HG03575 (cell line): Measurements from ENCODE around the gene TNPO2.

Experiments used
- ATAC-seq: cut with Tn5 transposase; IDR thresholded peaks from one replicate; pipeline ENCODE4 v1.9.1; 2021; ENCODE audit not compliant: unreplicated experiment, insufficient number of reproducible peaks, low FRiP score; ENCODE audit errors: extremely low read depth

Gene TNPO2

DNA sequence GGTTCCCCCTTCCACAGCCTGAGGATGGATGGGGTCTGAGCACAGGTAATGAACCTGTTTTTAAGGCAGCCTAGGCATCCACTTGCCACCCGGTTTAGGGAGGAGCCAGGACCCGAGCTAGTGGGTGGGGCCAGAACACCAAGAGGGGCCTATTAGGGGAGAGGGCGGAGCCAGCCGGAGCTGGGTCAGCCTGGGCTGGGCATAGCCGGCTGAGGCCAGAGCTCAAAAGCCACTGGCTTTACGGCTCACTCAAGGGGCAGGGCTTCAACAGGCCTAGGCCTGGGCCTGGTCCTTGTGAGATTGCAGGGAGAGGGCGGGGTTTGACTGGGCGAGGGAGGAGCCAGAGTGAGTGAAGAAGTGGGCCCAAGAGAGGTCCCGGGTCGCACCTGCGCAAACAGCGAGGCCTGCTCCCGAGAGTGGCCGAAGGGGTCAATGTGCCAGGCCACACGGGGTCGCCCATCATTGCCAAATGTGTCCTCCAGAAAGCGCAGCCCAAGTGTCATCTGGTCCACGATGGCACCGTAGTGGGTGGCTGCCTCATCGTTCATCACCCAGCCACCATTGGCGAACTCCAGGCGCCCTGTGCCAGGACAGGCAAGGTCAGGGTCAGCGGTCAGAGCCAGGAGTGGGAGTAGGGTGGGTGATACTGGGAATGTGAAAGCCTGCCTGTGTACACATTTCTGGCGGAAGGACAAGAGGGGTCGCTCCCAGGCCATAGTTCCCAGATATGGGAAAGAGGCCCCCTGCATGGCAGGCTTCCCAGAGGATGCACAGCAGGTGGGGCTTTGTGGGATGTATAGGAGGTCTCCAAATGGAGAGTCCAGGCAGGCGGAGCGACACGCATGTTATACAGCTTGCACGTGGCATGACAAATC lies 59.1 kb downstream of the TNPO2 start:
- no peak for ATAC-seq

DNA sequence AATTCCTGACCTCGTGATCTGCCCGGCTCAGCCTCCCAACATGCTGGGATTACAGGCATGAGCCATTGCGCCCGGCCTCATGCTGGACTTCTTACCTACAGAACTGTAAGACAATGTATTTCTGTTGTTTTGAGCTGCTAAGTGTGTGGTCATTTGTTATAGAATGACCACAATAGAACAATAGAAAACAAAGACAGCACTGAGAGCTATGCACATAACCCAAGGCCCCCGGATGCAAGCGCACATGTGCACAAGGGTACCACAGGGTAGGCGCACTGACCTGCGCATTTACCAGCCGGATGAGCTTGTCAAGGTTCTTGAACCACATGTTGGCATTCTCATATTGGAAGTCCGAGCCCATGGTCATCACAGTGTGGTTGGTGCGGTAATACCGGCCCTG lies 62.8 kb downstream of the TNPO2 start:
- no peak for ATAC-seq

DNA sequence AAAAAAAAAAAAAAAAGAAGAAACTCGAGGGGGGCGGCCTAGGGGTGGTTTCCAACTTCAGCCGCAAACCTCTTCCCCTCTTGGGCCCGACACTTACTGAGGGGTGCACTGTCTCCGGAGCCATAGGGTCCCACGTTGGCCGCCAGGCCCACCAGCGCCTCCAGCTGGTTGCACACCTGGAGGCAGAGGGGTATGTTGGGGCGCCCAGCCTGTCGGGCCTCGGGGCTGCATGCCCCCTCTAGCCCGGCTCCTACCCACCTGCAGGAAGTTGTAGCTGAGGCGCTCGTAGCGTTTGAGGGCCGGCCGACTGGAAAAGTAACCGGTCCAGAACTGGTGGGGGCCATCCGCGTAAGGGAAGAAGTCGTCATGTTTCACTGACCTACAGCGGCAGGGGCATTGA lies 65.8 kb downstream of the TNPO2 start:
- ATAC-seq, result no peak

DNA sequence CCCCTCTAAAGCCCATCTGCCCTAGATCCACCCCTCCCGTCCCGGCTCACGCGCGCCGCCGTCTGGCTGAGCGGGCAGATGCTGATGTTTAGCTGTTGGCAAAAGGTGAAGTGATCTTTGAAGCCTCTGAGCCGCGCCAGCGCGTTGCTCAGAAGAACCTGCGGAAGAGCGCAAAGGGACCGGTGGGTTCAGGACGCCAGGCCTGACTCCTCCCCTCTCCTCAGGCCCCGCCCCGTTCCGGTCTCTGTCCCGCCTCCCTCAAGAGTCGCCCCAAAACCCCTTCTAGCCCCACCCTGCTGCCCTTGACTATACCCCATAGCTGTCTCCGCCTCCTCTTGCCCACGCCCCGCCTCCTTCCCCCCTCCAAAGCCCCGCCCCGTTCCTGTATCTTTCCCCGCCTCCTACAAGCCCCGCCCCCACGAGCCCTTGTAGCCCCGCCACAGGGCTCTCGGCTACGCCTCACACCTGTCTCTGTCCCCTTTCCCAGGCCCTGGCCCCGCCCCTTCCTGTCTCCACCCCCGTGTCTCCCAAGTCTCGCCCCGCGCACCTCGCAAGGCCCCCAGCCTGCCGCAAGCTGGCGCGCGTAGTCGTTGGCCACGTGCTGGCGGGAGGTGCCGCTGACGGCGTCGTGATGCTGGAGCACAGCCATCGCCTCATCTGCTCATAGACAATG lies 66.7 kb downstream of the TNPO2 start:
- no peak for ATAC-seq

DNA sequence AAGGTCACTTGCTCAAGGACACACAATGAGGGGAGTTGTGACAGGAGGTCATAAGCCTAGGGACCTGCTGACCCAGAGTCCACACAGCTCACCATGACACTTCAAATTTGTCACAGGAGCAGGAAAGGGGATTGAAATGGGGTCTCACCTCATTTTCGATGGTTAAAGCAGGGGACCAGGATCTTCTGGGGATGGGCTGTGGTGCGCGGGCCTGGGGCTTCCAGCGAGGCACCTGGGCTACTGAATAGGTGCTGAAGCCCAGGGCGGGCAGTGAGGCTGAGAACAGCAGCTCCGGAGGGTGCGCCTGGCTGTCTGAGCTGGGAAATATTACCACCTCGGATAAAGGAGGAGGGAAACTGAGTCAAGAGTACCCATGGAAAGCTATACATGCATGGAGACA lies 68.2 kb downstream of the TNPO2 start:
- ATAC-seq, result no peak

DNA sequence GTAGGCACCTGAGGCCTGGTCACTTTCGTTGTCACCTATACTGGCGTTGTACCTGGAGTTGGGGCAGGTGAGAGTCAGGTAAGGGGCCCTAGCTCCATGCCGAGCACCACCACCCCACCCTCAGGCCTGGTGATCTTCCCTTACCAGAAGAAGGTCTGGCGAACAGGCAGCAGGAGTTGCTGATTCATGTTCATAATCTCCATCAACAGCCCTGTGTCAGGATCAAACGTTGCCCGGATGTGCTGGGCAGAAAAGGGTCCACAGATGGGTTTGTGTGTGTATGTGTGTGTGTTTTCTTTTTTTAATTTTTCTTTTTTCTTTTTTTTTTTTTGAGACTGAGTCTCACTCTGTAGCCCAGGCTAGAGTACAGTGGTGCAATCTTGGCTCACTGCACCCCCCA lies 71.5 kb downstream of the TNPO2 start:
- no peak for ATAC-seq

DNA sequence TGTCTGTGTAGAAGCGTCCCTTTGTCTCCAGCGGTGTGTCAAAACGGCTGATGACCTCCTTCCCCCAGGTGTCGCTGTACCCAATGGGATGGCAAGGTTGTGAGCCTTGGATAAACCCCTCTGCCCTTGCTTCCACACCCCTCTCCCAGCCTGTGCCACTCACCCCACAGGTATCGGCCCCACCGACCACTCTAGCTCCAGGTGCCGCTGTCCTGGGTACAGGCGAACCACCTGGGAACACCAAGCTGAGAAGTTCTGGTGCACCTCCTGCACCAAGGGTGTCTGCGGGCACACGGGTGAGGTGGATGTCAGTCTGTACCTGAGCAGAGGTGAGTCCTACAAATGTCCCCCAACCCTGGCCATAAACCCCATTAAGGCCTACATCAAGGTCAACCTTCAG lies 73.8 kb downstream of the TNPO2 start:
- ATAC-seq, result no peak
